IMR-90 (cell line): ENCODE results near the gene RELT. TPM values are rescaled to one million over a fixed set of nuclear protein-coding genes. Genes with fewer than 3 reads are reported as not detected.

Experiments
- ATAC-seq: fragments of 200-7000 bp; cut with Tn5 transposase; 2 replicates; pipeline ENCODE4 v1.9.1; 2020; ENCODE audit warnings: low read depth, mild to moderate bottlenecking, moderate library complexity
- BruUV-seq: library from RNA; stranded (reverse); fragments of 400-500 nt; replicated peaks from 2 replicates; lab custom pipeline; 2021; lab: Mats Ljungman, UMichigan
- CTCF ChIA-PET: fragments of 300-600 bp; formaldehyde crosslinking; extraction: SDS; loops from one replicate; lab custom pipeline; 2021; ENCODE audit warnings: antibody characterized with exemption; lab: Yijun Ruan, JAX
- POLR2A ChIA-PET: fragments of 300-600 bp; sonication (Branson Sonifier 250); formaldehyde crosslinking; loops from one replicate; lab custom pipeline; 2022; ENCODE audit warnings: antibody characterized with exemption; ENCODE audit not compliant: unreplicated experiment; lab: Charles Lee
- DNase-seq: peaks from one replicate; pipeline ENCODE4 v3.0.0; 2013
- H2AFZ ChIP-seq: replicated peaks from 2 replicates; pipeline ENCODE3; 2013; ENCODE audit warnings: low read length, mild to moderate bottlenecking; ENCODE audit not compliant: poor library complexity
- H2AK5ac ChIP-seq: 2 replicates; pipeline ENCODE4 v1.6.1; 2013; ENCODE audit warnings: low read depth, low read length, inconsistent platforms
- H2AK9ac ChIP-seq: replicated peaks from 2 replicates; pipeline ENCODE3; 2013; ENCODE audit warnings: mild to moderate bottlenecking, low read depth, low read length, moderate library complexity; ENCODE audit not compliant: poor library complexity
- H2BK120ac ChIP-seq: 2 replicates; pipeline ENCODE4 v1.6.1; 2013; ENCODE audit warnings: low read depth, low read length, inconsistent platforms
- H2BK15ac ChIP-seq: 3 replicates; pipeline ENCODE4 v1.6.1; 2013; ENCODE audit warnings: low read depth, low read length, inconsistent platforms
- H2BK20ac ChIP-seq: 2 replicates; pipeline ENCODE4 v1.6.1; 2013; ENCODE audit warnings: low read depth, mild to moderate bottlenecking, inconsistent platforms, low read length, moderate library complexity
- H2BK5ac ChIP-seq: 2 replicates; pipeline ENCODE4 v1.6.1; 2013; ENCODE audit warnings: mild to moderate bottlenecking, low read depth, low read length, inconsistent platforms; ENCODE audit not compliant: poor library complexity, severe bottlenecking
- H3K14ac ChIP-seq: replicated peaks from 2 replicates; pipeline ENCODE4 v1.6.1; 2013; ENCODE audit warnings: low read depth, low read length, inconsistent platforms
- H3K18ac ChIP-seq: 2 replicates; pipeline ENCODE4 v1.6.1; 2013; ENCODE audit warnings: low read depth, low read length, control low read depth
- H3K23ac ChIP-seq: 2 replicates; pipeline ENCODE4 v1.6.1; 2013; ENCODE audit warnings: low read depth, low read length, inconsistent platforms
- H3K27ac ChIP-seq: 2 replicates; pipeline ENCODE4 v1.5.1; 2013; ENCODE audit warnings: mild to moderate bottlenecking, control low read depth, low read length; ENCODE audit not compliant: insufficient read depth
- H3K27me3 ChIP-seq: 2 replicates; pipeline ENCODE4 v1.6.1; 2013; ENCODE audit warnings: low read length; ENCODE audit not compliant: control insufficient read depth, insufficient read depth
- H3K36me3 ChIP-seq: 2 replicates; pipeline ENCODE4 v1.6.1; 2013; ENCODE audit warnings: low read length, mixed read lengths; ENCODE audit not compliant: control insufficient read depth, insufficient read depth
- H3K4ac ChIP-seq: 2 replicates; pipeline ENCODE4 v1.6.1; 2013; ENCODE audit warnings: low read depth, low read length, inconsistent platforms
- H3K4me1 ChIP-seq: 2 replicates; pipeline ENCODE4 v1.6.1; 2013; ENCODE audit warnings: low read length, mixed read lengths; ENCODE audit not compliant: control insufficient read depth, insufficient read depth
- H3K4me2 ChIP-seq: 2 replicates; pipeline ENCODE4 v1.6.1; 2013; ENCODE audit warnings: low read depth, mild to moderate bottlenecking, control low read depth, low read length, moderate library complexity
- H3K4me3 ChIP-seq: 2 replicates; pipeline ENCODE4 v1.5.1; 2013; ENCODE audit warnings: low read depth, mild to moderate bottlenecking, control low read depth, low read length, moderate library complexity; ENCODE audit not compliant: insufficient read depth
- H3K56ac ChIP-seq: 2 replicates; pipeline ENCODE4 v1.6.1; 2013; ENCODE audit warnings: low read length, inconsistent platforms; ENCODE audit not compliant: insufficient read depth; ENCODE audit errors: extremely low read depth
- H3K79me1 ChIP-seq, 2 experiments: 2 replicates each; pipeline ENCODE4 v1.6.1; 2013; ENCODE audit warnings: low read length in 2 of 2, inconsistent platforms in 1 of 2, low read depth in 1 of 2
- H3K9ac ChIP-seq: 2 replicates; pipeline ENCODE4 v1.6.1; 2013; ENCODE audit warnings: low read depth, low read length, control low read depth
- H3K9me1 ChIP-seq: 2 replicates; pipeline ENCODE4 v1.6.1; 2013; ENCODE audit warnings: low read length, inconsistent platforms; ENCODE audit not compliant: insufficient read depth
- H3K9me3 ChIP-seq: 2 replicates; pipeline ENCODE4 v1.6.1; 2013; ENCODE audit warnings: low read length; ENCODE audit not compliant: control insufficient read depth, insufficient read depth
- H4K20me1 ChIP-seq: 2 replicates; pipeline ENCODE4 v1.6.1; 2013; ENCODE audit warnings: low read length, inconsistent platforms; ENCODE audit not compliant: insufficient read depth
- H4K5ac ChIP-seq: 2 replicates; pipeline ENCODE4 v1.6.1; 2013; ENCODE audit warnings: mild to moderate bottlenecking, low read depth, low read length, control low read depth
- H4K8ac ChIP-seq, 2 experiments: 2 replicates each; pipeline ENCODE4 v1.6.1; 2013; ENCODE audit warnings: low read depth in 2 of 2, low read length in 2 of 2, control low read depth in 1 of 2, inconsistent platforms in 1 of 2
- H4K91ac ChIP-seq: 2 replicates; pipeline ENCODE4 v1.6.1; 2013; ENCODE audit warnings: low read depth, low read length, inconsistent platforms; ENCODE audit not compliant: insufficient read depth
- MAZ ChIP-seq: IDR thresholded peaks from 2 replicates; pipeline ENCODE4 v1.6.1; 2012; ENCODE audit warnings: low read depth, mild to moderate bottlenecking, low read length, improper control_type of control experiment, moderate library complexity, borderline replicate concordance
- RAD21 ChIP-seq: IDR thresholded peaks from 2 replicates; pipeline ENCODE4 v1.6.1; 2012; ENCODE audit warnings: low read length, improper control_type of control experiment
- WGBS, 2 experiments: methylation state at CpG; one replicate each; pipeline versions ENCODE4 v1.1.5 to v1.1.7; 2013; ENCODE audit warnings: missing lambda C conversion rate in 2 of 2; ENCODE audit not compliant: insufficient read length in 1 of 2; ENCODE audit errors: extremely low coverage in 2 of 2; 5-methylcytosine and 5-hydroxymethylcytosine counted together
- dilution Hi-C: fragments of 300-500 bp; cut with HindIII; formaldehyde crosslinking; loops from one replicate; pipeline ENCODE4 v1.14.3; 2018; ENCODE audit warnings: low sequenced_read_pairs; ENCODE audit not compliant: unreplicated experiment
- in situ Hi-C: fragments of 300-500 bp; cut with MboI; formaldehyde crosslinking; loops from 3 replicates; pipeline ENCODE4 v1.14.3; 2019; ENCODE audit warnings: low sequenced_read_pairs, inconsistent platforms, mixed read lengths
- intact Hi-C: fragments of 100-400 bp; cut with micrococcal nuclease; formaldehyde crosslinking; loops from 2 replicates; pipeline ENCODE4 v1.10.0; 2022
- polyA plus RNA-seq, 3 experiments: library from polyadenylated mRNA; depleted of rRNA; stranded (reverse); fragments of >200 nt; gene quantifications; 2 replicates each; pipeline ENCODE4 v1.2.3, GENCODE V29; 2012; ENCODE audit warnings: low replicate concordance in 1 of 3
- total RNA-seq: library from RNA; depleted of rRNA; stranded (reverse); fragments of >200 nt; gene quantifications from 2 replicates; pipeline ENCODE4 v1.2.3, GENCODE V29; 2012

RELT gene
- total and polyA plus RNA-seq, 2 of the 4 experiments (the other 2 are of a cell fraction), result 2.3 to 5.3 TPM

- Histone ChIP-seq H2BK15ac (no peak overlapping the region), H2BK5ac (no peak overlapping the region), H2AK5ac (no peak overlapping the region), H3K9me1 (peaks cover 9% of the 10 kb centered on the region), H3K56ac (no peak overlapping the region), H3K4me3 (no peak overlapping the region), H3K4me2 (no peak overlapping the region), H4K8ac (no peak overlapping the region), H3K14ac (no peak overlapping the region), H2BK20ac (no peak overlapping the region), H2AK9ac (no peak overlapping the region), H3K27me3 (no peaks in the 10 kb centered on the region), H2BK120ac (no peak overlapping the region), H3K4ac (no peak overlapping the region), H3K36me3 (peaks cover 3% of the 10 kb centered on the region), H4K91ac (no peak overlapping the region), H3K27ac (no peak overlapping the region), H4K20me1 (no peaks in the 10 kb centered on the region; the same call in 1 of the 2 replicates), H3K23ac (no peak overlapping the region), H3K79me1 (peaks cover 8 to 27% of the 10 kb centered on the region in 2 experiments; a peak in 2 of 4 replicates), H4K5ac (no peak overlapping the region), H2AFZ (no peak overlapping the region), H3K9me3 (no peaks in the 10 kb centered on the region), H3K9ac (no peak overlapping the region), H3K4me1 (peaks cover 9% of the 10 kb centered on the region), H3K18ac (no peak overlapping the region)
- no TSS peak for BruUV-seq
- 100% methylated on average over 1 of the region's 3 CpGs; no CpG with 5 or more reads in 1 of the 2 experiments for WGBS, 2 experiments
- TF ChIP-seq MAZ, result no peak
- no peak for TF ChIP-seq RAD21
- ATAC-seq (no peak), DNase-seq (no peak)
- ChIA-PET CTCF (interaction anchor here (0.9 kb wide), 1 partner anchor 237 kb away, joined by 3 read pairs; no protein-coding TSS in a partner anchor), POLR2A (no interaction called here)
- in situ Hi-C loops, result no loop called here
- dilution Hi-C loops, result no loop called here
- intact Hi-C loops, result no loop called here
These were observed 47.3 kb downstream of the RELT start for GRCh38 chr11:73423506-73423905.
